Breast epithelium (tissue), 3 donors: ENCODE results near the gene GAK.

Experiments used
- POLR2A ChIP-seq: fragments of 450-650 bp; IDR thresholded peaks from one replicate; pipeline ENCODE4 v1.6.1; 2016; ENCODE audit warnings: antibody characterized with exemption, mild to moderate bottlenecking, moderate library complexity
- TF ChIP-seq, protein P1 (sequence below), 3 donors: fragments of 450-650 bp; IDR thresholded peaks; one replicate each; pipeline ENCODE4 v1.5.1; 2016 to 2017; ENCODE audit warnings: antibody characterized with exemption in 3 of 3, mild to moderate bottlenecking in 3 of 3, moderate library complexity in 3 of 3

DNA sequence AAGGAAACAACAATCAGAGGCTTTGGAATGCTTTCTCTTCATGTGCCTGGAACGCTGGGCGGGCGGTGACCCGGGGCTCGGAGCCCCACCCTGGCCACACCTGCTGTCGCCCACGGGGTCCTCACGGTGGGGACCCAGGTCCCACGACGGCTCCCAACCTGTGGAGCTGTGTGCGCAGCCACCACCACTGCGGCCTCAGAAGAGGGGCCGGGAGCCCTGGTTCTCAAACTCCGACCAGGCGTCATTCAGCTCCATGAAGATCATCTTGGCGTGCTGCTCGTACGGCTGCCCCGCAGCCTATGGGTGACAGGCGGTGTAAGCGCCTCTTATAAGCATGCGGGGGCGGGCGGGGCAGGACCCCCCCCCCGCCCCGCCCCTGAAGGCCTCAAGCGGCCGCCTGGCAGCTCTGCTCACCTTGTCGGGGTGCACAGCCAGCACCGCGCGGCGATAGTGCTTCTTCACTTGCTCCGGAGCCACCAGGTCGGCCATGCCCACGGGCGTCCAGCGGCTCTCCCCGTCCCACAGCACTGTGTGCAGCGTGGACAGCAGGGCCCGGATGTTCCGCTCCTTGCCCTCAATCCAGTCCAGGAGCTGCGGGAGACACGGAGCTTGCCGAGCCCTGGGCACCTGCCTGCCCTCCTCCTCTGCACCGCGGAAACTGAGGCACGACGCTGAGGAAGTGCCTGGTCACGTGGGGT is 82.5 kb downstream of the GAK start:
- TF ChIP-seq, protein P1, sequence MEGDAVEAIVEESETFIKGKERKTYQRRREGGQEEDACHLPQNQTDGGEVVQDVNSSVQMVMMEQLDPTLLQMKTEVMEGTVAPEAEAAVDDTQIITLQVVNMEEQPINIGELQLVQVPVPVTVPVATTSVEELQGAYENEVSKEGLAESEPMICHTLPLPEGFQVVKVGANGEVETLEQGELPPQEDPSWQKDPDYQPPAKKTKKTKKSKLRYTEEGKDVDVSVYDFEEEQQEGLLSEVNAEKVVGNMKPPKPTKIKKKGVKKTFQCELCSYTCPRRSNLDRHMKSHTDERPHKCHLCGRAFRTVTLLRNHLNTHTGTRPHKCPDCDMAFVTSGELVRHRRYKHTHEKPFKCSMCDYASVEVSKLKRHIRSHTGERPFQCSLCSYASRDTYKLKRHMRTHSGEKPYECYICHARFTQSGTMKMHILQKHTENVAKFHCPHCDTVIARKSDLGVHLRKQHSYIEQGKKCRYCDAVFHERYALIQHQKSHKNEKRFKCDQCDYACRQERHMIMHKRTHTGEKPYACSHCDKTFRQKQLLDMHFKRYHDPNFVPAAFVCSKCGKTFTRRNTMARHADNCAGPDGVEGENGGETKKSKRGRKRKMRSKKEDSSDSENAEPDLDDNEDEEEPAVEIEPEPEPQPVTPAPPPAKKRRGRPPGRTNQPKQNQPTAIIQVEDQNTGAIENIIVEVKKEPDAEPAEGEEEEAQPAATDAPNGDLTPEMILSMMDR (IDR thresholded peaks at IDR 0.05) = no peak
- TF ChIP-seq POLR2A = no peak
